ENCODE results near the gene NTM. TPM values are rescaled to one million over a fixed set of nuclear protein-coding genes. Genes with fewer than 3 reads are reported as not detected.

NTM gene
- total and polyA plus RNA-seq, 2 experiments from 2014 or later, result 25.9 to 49.0 TPM

- Histone ChIP-seq H3K27me3 (replicated peaks; ENCODE audit: insufficient read depth) (no peaks in the 10 kb centered on the region), H3K9me2 (ENCODE audit: insufficient read depth) (no peaks in the 10 kb centered on the region), H4K20me1 (ENCODE audit: insufficient read depth) (no peaks in the 10 kb centered on the region), H3K4me2 (ENCODE audit: unreplicated experiment) (no peak overlapping the region), H3K27ac (peak overlapping the region; percentile 21), H3K9ac (no peak overlapping the region), H3K36me3 (ENCODE audit: low read depth) (no peaks in the 10 kb centered on the region), H3F3A (ENCODE audit: insufficient read depth) (peaks cover 22% of the 10 kb centered on the region), H3K9me3 (ENCODE audit: low read depth) (no peaks in the 10 kb centered on the region), H3K4me1 (ENCODE audit: insufficient read depth) (peaks cover 60% of the 10 kb centered on the region), H3K4me3 (no peak overlapping the region), H2AFZ (no peak overlapping the region), H3K79me2 (ENCODE audit: insufficient read depth) (0 out of 2 replicates have a peak, but pooled peaks cover 20% of the 10 kb centered on the region)
- TF ChIP-seq EZH2phosphoT487 (IDR thresholded peaks at IDR 0.05; ENCODE audit: insufficient read depth, low read depth), result no peak
- TF ChIP-seq EZH2 (IDR thresholded peaks at IDR 0.05; ENCODE audit: insufficient read depth, poor library complexity, severe bottlenecking), result no peak
- in situ Hi-C loops (cut with MboI), result no loop called here
- DNase-seq, result peak; percentile 47
- WGBS, 2 experiments (ENCODE audit: low coverage in 1 of 2, low lambda C conversion rate in 2 of 2, missing lambda C conversion rate in 2 of 2), result 72 to 81% methylated on average over 6 of the region's 6 CpGs
Measured at GRCh38 chr11:132056689-132057088, 686.3 kb downstream of the NTM start.

- Histone ChIP-seq H3K4me1 (ENCODE audit: insufficient read depth) (peaks cover 59% of the 10 kb centered on the region), H3F3A (ENCODE audit: insufficient read depth) (peaks cover 22% of the 10 kb centered on the region), H3K36me3 (ENCODE audit: low read depth) (no peaks in the 10 kb centered on the region), H3K9ac (no peak overlapping the region), H3K9me3 (ENCODE audit: low read depth) (no peaks in the 10 kb centered on the region), H3K27me3 (replicated peaks; ENCODE audit: insufficient read depth) (no peaks in the 10 kb centered on the region), H3K79me2 (ENCODE audit: insufficient read depth) (0 out of 2 replicates have a peak, but pooled peaks cover 20% of the 10 kb centered on the region), H3K27ac (no peak overlapping the region), H2AFZ (no peak overlapping the region), H3K9me2 (ENCODE audit: insufficient read depth) (no peaks in the 10 kb centered on the region), H3K4me2 (ENCODE audit: unreplicated experiment) (no peak overlapping the region), H4K20me1 (ENCODE audit: insufficient read depth) (no peaks in the 10 kb centered on the region), H3K4me3 (no peak overlapping the region)
- WGBS, 2 experiments (ENCODE audit: low coverage in 1 of 2, low lambda C conversion rate in 2 of 2, missing lambda C conversion rate in 2 of 2), result 84 to 86% methylated on average over 3 of the region's 3 CpGs
- in situ Hi-C loops (cut with MboI), result no loop called here
- TF ChIP-seq EZH2phosphoT487 (IDR thresholded peaks at IDR 0.05; ENCODE audit: insufficient read depth, low read depth), result no peak
- no peak for TF ChIP-seq EZH2 (IDR thresholded peaks at IDR 0.05; ENCODE audit: insufficient read depth, poor library complexity, severe bottlenecking)
- DNase-seq, result no peak
Measured at GRCh38 chr11:132057266-132057665, 686.9 kb downstream of the NTM start.

- Histone ChIP-seq H3K36me3 (ENCODE audit: low read depth) (no peaks in the 10 kb centered on the region), H3K79me2 (ENCODE audit: insufficient read depth) (0 out of 2 replicates have a peak, but pooled peaks cover 20% of the 10 kb centered on the region), H3K4me1 (ENCODE audit: insufficient read depth) (peaks cover 59% of the 10 kb centered on the region), H3K9me2 (ENCODE audit: insufficient read depth) (no peaks in the 10 kb centered on the region), H3K9ac (no peak overlapping the region), H3K27ac (no peak overlapping the region), H3K9me3 (ENCODE audit: low read depth) (no peaks in the 10 kb centered on the region), H3K27me3 (replicated peaks; ENCODE audit: insufficient read depth) (no peaks in the 10 kb centered on the region), H3K4me3 (no peak overlapping the region), H4K20me1 (ENCODE audit: insufficient read depth) (no peaks in the 10 kb centered on the region), H2AFZ (peak overlapping the region; percentile 14), H3K4me2 (ENCODE audit: unreplicated experiment) (peak overlapping the region; percentile 2), H3F3A (ENCODE audit: insufficient read depth) (peaks cover 22% of the 10 kb centered on the region)
- in situ Hi-C loops (cut with MboI), result no loop called here
- 85 to 89% methylated on average over 8 of the region's 8 CpGs for WGBS, 2 experiments (ENCODE audit: low coverage in 1 of 2, low lambda C conversion rate in 2 of 2, missing lambda C conversion rate in 2 of 2)
- TF ChIP-seq EZH2phosphoT487 (IDR thresholded peaks at IDR 0.05; ENCODE audit: insufficient read depth, low read depth), result no peak
- TF ChIP-seq EZH2 (IDR thresholded peaks at IDR 0.05; ENCODE audit: insufficient read depth, poor library complexity, severe bottlenecking), result no peak
- DNase-seq, result peak; percentile 39
Measured at GRCh38 chr11:132058211-132058772, 687.9 kb downstream of the NTM start.

- Histone ChIP-seq H3K27me3 (replicated peaks; ENCODE audit: insufficient read depth) (no peaks in the 10 kb centered on the region), H3K27ac (no peak overlapping the region), H4K20me1 (ENCODE audit: insufficient read depth) (no peaks in the 10 kb centered on the region), H2AFZ (no peak overlapping the region), H3K4me3 (no peak overlapping the region), H3K9me2 (ENCODE audit: insufficient read depth) (no peaks in the 10 kb centered on the region), H3K36me3 (ENCODE audit: low read depth) (no peaks in the 10 kb centered on the region), H3K9ac (no peak overlapping the region), H3K4me2 (ENCODE audit: unreplicated experiment) (no peak overlapping the region), H3F3A (ENCODE audit: insufficient read depth) (peaks cover 28% of the 10 kb centered on the region), H3K79me2 (ENCODE audit: insufficient read depth) (0 out of 2 replicates have a peak, but pooled peaks cover 20% of the 10 kb centered on the region), H3K4me1 (ENCODE audit: insufficient read depth) (peaks cover 57% of the 10 kb centered on the region), H3K9me3 (ENCODE audit: low read depth) (no peaks in the 10 kb centered on the region)
- WGBS, 2 experiments (ENCODE audit: low coverage in 1 of 2, low lambda C conversion rate in 2 of 2, missing lambda C conversion rate in 2 of 2), result 100% methylated on average over 2 of the region's 2 CpGs
- in situ Hi-C loops (cut with MboI), result no loop called here
- TF ChIP-seq EZH2 (IDR thresholded peaks at IDR 0.05; ENCODE audit: insufficient read depth, poor library complexity, severe bottlenecking) (no peak), EZH2phosphoT487 (IDR thresholded peaks at IDR 0.05; ENCODE audit: insufficient read depth, low read depth) (no peak)
- no peak for DNase-seq
Measured at GRCh38 chr11:132060567-132060966, 690.2 kb downstream of the NTM start.

Measured in GM23248 (cell line).